ENCODE data around the gene SPTLC2.

Gene SPTLC2

DNA sequence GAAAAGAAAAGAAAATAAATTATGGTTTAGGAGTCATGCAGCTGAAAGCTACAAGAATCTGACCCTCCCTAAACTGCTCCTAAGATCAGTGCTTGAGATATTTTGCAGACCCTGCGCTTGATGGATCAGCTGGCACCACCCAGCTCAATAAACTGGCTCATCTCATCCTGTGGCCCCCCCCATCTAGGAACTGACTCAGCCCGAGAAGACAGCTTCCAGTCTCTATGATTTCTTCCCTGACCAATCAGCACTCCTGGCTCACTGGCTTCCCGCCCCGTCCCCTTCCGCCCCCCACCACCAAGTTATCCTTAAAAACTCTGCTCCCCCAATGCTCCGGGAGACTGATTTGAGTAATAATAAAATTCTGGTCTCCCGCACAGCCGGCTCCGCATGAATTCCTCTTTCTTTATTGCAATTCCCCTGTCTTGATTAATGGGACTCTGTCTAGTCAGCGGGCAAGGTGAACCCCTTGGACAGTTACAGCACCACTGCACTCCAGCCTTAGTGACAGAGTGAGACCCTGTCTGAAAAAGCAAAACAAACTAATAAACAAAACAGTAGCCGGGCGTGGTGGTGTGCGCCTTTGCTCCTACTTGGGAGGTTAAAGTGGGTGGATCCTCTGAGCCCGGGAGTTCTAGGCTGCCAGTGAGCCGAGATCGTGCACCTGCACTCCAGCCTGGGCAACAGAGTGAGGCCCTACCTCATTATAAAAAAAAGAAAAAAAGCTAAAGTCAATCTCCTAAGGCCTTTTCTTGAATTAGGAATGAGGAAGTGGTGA lies 24.5 kb upstream of the SPTLC2 start:
- no peak overlapping the region for H3K27ac ChIP-seq
- TF ChIP-seq, protein P1, sequence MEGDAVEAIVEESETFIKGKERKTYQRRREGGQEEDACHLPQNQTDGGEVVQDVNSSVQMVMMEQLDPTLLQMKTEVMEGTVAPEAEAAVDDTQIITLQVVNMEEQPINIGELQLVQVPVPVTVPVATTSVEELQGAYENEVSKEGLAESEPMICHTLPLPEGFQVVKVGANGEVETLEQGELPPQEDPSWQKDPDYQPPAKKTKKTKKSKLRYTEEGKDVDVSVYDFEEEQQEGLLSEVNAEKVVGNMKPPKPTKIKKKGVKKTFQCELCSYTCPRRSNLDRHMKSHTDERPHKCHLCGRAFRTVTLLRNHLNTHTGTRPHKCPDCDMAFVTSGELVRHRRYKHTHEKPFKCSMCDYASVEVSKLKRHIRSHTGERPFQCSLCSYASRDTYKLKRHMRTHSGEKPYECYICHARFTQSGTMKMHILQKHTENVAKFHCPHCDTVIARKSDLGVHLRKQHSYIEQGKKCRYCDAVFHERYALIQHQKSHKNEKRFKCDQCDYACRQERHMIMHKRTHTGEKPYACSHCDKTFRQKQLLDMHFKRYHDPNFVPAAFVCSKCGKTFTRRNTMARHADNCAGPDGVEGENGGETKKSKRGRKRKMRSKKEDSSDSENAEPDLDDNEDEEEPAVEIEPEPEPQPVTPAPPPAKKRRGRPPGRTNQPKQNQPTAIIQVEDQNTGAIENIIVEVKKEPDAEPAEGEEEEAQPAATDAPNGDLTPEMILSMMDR (conservative IDR thresholded peaks at IDR 0.05): no peak

DNA sequence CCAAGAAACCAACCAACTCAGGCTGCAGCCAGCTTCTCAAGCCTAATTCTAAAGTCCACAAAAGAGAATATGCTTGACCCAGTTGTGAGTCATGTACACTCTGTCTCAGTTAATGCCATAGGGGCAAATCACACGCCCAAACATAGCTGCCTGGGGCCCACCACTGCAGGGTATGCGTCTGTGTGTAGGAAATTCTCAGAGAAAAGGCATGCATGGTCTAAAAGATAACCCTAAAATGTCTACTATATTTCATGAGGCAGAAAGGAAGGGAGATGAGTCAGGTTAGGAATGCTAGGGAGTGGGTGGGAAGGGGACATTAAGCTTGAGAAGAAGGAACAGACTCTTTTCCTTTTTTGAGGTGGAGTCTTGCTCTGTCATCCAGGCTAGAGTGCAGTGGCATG lies 22.3 kb upstream of the SPTLC2 start:
- no peak overlapping the region for H3K27ac ChIP-seq
- TF ChIP-seq, protein P1 (conservative IDR thresholded peaks at IDR 0.05): no peak

DNA sequence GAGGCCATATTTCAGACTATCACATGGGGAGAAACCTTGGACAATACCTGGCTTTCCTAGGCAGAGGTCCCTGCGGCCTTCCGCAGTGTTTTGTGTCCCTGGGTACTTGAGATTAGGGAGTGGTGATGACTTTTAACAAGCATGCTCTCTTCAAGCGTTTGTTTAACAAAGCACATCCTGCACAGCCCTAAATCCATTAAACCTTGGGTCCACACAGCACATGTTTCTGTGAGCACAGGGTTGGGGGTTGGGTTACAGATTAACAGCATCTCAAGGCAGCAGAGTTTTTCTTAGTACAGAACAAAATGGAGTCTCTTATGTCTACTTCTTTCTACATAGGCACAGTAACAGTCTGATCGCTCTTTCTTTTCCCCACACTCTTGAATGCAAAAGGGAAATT lies 19.4 kb upstream of the SPTLC2 start:
- peak overlapping the region; percentile 27; the same call in 1 of the 2 replicates for H3K27ac ChIP-seq

DNA sequence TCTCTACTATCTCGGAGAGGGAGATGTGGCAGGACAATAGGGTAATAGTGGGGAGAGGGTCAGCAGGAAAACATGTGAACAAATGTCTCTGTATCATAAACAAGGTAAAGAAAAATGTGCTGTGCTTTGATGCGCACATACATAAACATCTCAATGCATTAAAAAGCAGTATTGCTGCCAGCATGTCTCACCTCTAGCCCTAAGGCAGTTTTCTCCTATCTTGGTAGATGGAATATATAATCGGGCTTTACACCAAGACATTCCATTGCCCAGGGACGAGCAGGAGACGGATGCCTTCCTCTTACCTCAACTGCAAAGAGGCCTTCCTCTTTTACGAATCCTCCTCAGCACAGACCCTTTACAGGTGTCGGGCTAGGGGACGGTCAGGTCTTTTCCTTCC lies 19.0 kb upstream of the SPTLC2 start:
- H3K27ac ChIP-seq: peak overlapping the region; percentile 27; the same call in 1 of the 2 replicates

DNA sequence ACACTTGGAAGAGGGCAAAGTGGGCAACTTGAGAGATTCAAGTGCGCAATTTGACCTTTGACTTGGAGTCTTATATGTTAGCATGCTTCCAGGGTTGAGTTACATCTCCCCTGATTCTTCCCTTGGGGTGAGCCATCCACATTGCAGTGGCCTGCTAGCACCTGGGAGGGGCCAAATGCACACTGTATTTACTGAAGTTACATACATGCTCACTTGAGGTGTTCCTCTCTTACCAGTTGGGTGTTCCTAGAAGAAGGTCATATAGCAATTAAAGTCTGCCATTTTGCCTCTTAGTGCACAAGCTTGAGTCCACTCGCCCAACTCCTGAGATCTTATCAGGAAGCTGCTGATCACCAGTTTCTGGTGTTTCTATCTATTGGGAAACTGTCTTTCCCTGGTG lies 13.7 kb upstream of the SPTLC2 start:
- H3K27ac ChIP-seq: no peak overlapping the region
- TF ChIP-seq, protein P1 (conservative IDR thresholded peaks at IDR 0.05): no peak

DNA sequence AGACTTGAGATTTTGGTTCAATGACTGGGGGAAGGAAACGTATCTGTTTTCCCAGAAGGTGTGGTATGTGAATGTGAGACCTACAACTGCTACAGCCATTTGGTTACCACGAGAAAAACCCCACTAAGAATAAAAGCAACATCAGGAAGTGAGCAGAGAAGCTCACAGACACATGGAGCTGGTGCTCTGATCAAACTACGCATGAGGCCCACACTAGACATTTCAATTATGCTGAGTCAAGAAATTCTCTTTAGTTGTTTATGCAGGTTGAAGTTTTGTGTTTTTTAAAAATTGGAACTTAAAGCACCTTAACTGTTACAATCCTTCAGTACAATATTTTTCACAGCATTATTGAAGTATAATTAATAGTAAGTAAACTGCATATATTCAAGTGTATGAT lies 8.9 kb upstream of the SPTLC2 start:
- no peak overlapping the region for H3K27ac ChIP-seq
- TF ChIP-seq, protein P1 (conservative IDR thresholded peaks at IDR 0.05): no peak

DNA sequence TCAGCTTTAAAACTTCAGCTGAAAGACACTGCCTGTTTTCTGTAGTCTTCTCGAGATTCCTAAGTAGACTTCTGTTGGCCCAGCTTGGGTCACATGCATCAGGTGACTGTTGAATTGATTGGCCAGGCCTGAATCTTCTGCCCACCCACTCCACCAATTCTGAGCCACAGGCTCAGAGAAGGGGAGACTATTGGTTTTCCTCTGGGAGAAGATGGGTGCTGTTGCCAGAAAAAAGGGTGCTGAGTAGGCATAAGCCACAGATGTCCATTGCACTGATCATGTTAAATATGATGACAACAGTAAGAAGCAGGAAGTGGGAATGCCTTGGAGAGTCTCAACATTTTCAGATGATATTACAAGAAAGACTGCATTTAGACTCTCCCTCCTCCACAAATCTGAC lies 6.8 kb upstream of the SPTLC2 start:
- TF ChIP-seq, protein P1 (conservative IDR thresholded peaks at IDR 0.05): no peak

DNA sequence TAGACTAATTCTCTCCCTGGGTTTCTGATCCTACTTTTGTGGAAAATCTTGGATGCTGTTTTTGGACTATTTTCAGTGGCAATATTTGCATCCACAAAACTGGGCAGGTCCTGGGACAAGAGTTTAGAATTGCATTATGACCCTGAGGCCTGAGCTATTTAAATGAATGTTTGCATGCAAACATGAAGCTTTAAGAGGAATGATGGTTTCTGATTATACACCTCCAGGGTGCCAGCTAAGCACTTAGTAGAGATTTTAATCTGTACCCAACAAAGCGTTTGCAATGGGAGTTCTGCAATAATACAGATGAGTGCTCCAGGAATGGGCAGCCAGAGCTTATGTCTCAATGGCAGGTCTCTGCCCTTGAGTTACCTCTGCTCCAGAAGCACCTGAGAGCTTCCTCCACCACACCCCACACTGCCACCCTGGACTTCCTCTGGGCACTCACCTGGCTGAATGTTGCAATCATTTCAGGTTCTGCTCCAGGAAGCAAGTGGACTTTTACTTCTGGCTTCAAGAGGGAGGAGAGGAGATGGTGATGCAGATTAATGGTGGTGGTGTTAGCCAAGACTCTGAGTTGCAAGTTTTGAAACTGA lies 6.0 kb upstream of the SPTLC2 start:
- TF ChIP-seq, protein P1 (conservative IDR thresholded peaks at IDR 0.05): no peak
- H3K27ac ChIP-seq: no peak overlapping the region

More for the DNA sequence above, 6.8 kb upstream of the SPTLC2 start:
- H3K27ac ChIP-seq: no peak overlapping the region

Measured in VCaP (cell line).